HepG2 (cell line): ENCODE data around the gene JUND.

Source experiments
- CEBPB ChIP-seq: IDR thresholded peaks from 2 replicates; pipeline ENCODE4 v1.6.1; 2011; ENCODE audit warnings: low read depth, low read length, improper control_type of control experiment, borderline replicate concordance
- MXI1 ChIP-seq: IDR thresholded peaks from 3 replicates; pipeline ENCODE4 v1.6.1; 2012; ENCODE audit warnings: low read depth, low read length, inconsistent platforms, borderline replicate concordance
- REXO4 ChIP-seq: sonication (generic); formaldehyde crosslinking; IDR thresholded peaks from 2 replicates; pipeline ENCODE4 v1.8.0; 2022; ENCODE audit warnings: missing genetic modification reagents, mild to moderate bottlenecking, borderline replicate concordance
- SNRNP70 ChIP-seq: fragments of 200-400 bp; formaldehyde crosslinking; IDR thresholded peaks from 2 replicates; pipeline ENCODE4 v1.6.1; 2017; ENCODE audit warnings: mild to moderate bottlenecking, low read depth, low read length, moderate library complexity
- TAF1 ChIP-seq: sonication (generic); formaldehyde crosslinking; IDR thresholded peaks from 2 replicates; pipeline ENCODE4 v1.4.0; 2020; ENCODE audit warnings: missing genetic modification reagents
- TAF15 ChIP-seq: fragments of 200-400 bp; formaldehyde crosslinking; IDR thresholded peaks from one replicate; pipeline ENCODE4 v1.6.1; 2018; ENCODE audit warnings: mild to moderate bottlenecking, low read depth, low read length; ENCODE audit not compliant: poor library complexity, severe bottlenecking
- ZNF563 ChIP-seq: sonication (generic); formaldehyde crosslinking; IDR thresholded peaks from 2 replicates; pipeline ENCODE4 v1.8.0; 2022; ENCODE audit warnings: mild to moderate bottlenecking, moderate library complexity, missing genetic modification reagents
- TF ChIP-seq, protein P1 (sequence below): sonication (generic); formaldehyde crosslinking; IDR thresholded peaks from 2 replicates; pipeline ENCODE4 v1.4.0; 2020; ENCODE audit warnings: missing genetic modification reagents, borderline replicate concordance
- TF ChIP-seq, protein P2 (sequence below): sonication (generic); formaldehyde crosslinking; IDR thresholded peaks from 2 replicates; pipeline ENCODE4 v1.5.0; 2020; ENCODE audit warnings: missing genetic modification reagents
- TF ChIP-seq, protein P3 (sequence below): sonication (generic); formaldehyde crosslinking; IDR thresholded peaks from 2 replicates; pipeline ENCODE4 v1.4.0; 2020; ENCODE audit warnings: missing genetic modification reagents

DNA sequence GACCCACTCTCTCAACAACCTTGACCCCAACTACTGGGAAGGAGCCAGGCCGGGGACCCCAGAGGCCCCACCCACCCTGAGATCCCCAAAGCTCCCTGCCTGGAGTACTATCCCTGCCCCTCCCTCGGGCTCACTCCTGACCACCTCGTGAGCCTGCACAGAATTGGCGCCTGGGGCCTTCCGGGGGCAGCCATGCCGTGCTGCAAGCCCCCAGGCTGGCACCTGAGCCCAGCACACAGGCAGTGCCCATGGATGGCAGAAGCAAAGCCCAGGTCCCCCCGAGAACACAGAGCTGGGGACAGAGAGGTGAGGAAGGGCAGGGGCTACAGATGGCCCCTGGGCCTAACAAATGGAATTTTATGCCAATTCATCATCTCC lies 27.5 kb upstream of the JUND start:
- TF ChIP-seq, protein P1, sequence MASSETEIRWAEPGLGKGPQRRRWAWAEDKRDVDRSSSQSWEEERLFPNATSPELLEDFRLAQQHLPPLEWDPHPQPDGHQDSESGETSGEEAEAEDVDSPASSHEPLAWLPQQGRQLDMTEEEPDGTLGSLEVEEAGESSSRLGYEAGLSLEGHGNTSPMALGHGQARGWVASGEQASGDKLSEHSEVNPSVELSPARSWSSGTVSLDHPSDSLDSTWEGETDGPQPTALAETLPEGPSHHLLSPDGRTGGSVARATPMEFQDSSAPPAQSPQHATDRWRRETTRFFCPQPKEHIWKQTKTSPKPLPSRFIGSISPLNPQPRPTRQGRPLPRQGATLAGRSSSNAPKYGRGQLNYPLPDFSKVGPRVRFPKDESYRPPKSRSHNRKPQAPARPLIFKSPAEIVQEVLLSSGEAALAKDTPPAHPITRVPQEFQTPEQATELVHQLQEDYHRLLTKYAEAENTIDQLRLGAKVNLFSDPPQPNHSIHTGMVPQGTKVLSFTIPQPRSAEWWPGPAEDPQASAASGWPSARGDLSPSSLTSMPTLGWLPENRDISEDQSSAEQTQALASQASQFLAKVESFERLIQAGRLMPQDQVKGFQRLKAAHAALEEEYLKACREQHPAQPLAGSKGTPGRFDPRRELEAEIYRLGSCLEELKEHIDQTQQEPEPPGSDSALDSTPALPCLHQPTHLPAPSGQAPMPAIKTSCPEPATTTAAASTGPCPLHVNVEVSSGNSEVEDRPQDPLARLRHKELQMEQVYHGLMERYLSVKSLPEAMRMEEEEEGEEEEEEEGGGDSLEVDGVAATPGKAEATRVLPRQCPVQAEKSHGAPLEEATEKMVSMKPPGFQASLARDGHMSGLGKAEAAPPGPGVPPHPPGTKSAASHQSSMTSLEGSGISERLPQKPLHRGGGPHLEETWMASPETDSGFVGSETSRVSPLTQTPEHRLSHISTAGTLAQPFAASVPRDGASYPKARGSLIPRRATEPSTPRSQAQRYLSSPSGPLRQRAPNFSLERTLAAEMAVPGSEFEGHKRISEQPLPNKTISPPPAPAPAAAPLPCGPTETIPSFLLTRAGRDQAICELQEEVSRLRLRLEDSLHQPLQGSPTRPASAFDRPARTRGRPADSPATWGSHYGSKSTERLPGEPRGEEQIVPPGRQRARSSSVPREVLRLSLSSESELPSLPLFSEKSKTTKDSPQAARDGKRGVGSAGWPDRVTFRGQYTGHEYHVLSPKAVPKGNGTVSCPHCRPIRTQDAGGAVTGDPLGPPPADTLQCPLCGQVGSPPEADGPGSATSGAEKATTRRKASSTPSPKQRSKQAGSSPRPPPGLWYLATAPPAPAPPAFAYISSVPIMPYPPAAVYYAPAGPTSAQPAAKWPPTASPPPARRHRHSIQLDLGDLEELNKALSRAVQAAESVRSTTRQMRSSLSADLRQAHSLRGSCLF: no peak
- no peak for TF ChIP-seq REXO4 (CRISPR knock-in tag)
- TF ChIP-seq SNRNP70: no peak
- no peak for TF ChIP-seq MXI1
- TF ChIP-seq, protein P2, sequence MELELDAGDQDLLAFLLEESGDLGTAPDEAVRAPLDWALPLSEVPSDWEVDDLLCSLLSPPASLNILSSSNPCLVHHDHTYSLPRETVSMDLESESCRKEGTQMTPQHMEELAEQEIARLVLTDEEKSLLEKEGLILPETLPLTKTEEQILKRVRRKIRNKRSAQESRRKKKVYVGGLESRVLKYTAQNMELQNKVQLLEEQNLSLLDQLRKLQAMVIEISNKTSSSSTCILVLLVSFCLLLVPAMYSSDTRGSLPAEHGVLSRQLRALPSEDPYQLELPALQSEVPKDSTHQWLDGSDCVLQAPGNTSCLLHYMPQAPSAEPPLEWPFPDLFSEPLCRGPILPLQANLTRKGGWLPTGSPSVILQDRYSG: no peak
- TF ChIP-seq, protein P3, sequence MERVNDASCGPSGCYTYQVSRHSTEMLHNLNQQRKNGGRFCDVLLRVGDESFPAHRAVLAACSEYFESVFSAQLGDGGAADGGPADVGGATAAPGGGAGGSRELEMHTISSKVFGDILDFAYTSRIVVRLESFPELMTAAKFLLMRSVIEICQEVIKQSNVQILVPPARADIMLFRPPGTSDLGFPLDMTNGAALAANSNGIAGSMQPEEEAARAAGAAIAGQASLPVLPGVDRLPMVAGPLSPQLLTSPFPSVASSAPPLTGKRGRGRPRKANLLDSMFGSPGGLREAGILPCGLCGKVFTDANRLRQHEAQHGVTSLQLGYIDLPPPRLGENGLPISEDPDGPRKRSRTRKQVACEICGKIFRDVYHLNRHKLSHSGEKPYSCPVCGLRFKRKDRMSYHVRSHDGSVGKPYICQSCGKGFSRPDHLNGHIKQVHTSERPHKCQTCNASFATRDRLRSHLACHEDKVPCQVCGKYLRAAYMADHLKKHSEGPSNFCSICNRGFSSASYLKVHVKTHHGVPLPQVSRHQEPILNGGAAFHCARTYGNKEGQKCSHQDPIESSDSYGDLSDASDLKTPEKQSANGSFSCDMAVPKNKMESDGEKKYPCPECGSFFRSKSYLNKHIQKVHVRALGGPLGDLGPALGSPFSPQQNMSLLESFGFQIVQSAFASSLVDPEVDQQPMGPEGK: no peak
- no peak for TF ChIP-seq TAF1 (CRISPR knock-in tag)
- no peak for TF ChIP-seq TAF15
- no peak for TF ChIP-seq ZNF563 (CRISPR knock-in tag)
- no peak for TF ChIP-seq CEBPB
